Effector CD4-positive, alpha-beta T cell (primary cell): ENCODE data around the gene ID1.
"Not testable (repeated sequence)": the region's sequence is repeated elsewhere in the genome, so short reads cannot be mapped to it uniquely, and the experiment has no call there.

Experiments
- DNase-seq: peaks from one replicate; pipeline ENCODE4 v3.0.0-alpha.2; 2020

Gene ID1

GRCh38 chr20:31573555-31574321, 31.4 kb upstream of the ID1 start:
- no peak for DNase-seq

GRCh38 chr20:31574986-31575385, 30.1 kb upstream of the ID1 start:
- not testable (repeated sequence) for DNase-seq

- DNase-seq = no peak
Measured at GRCh38 chr20:31576751-31577150, 28.3 kb upstream of the ID1 start.

GRCh38 chr20:31577194-31577593, 27.9 kb upstream of the ID1 start:
- no peak for DNase-seq

GRCh38 chr20:31578448-31579138, 26.5 kb upstream of the ID1 start:
- DNase-seq = no peak

- DNase-seq = no peak
Measured at GRCh38 chr20:31579245-31579644, 25.8 kb upstream of the ID1 start.

- not testable (repeated sequence) for DNase-seq
Measured at GRCh38 chr20:31579941-31580651, 25.0 kb upstream of the ID1 start.

- no peak for DNase-seq
Measured at GRCh38 chr20:31580706-31581105, 24.4 kb upstream of the ID1 start.

- no peak for DNase-seq
Measured at GRCh38 chr20:31581391-31581790, 23.7 kb upstream of the ID1 start.

GRCh38 chr20:31587545-31588389, 17.3 kb upstream of the ID1 start:
- DNase-seq = no peak

- no peak for DNase-seq
Measured at GRCh38 chr20:31590717-31591225, 14.3 kb upstream of the ID1 start.

GRCh38 chr20:31593221-31594001, 11.7 kb upstream of the ID1 start:
- DNase-seq = no peak

GRCh38 chr20:31594002-31594557, 11.0 kb upstream of the ID1 start:
- no peak for DNase-seq

GRCh38 chr20:31594558-31595379, 10.3 kb upstream of the ID1 start:
- no peak for DNase-seq

- DNase-seq = no peak
Measured at GRCh38 chr20:31595380-31595653, 9.8 kb upstream of the ID1 start.

- no peak for DNase-seq
Measured at GRCh38 chr20:31595654-31596411, 9.3 kb upstream of the ID1 start.

GRCh38 chr20:31596412-31596715, 8.7 kb upstream of the ID1 start:
- DNase-seq = not testable (repeated sequence)

GRCh38 chr20:31596831-31597480, 8.1 kb upstream of the ID1 start:
- no peak for DNase-seq

- no peak for DNase-seq
Measured at GRCh38 chr20:31597481-31597855, 7.6 kb upstream of the ID1 start.

- DNase-seq = no peak
Measured at GRCh38 chr20:31602431-31602778, 2.7 kb upstream of the ID1 start.
